PC-9 (cell line): ENCODE data around the gene ADAT3. TPM values are rescaled to one million over a fixed set of nuclear protein-coding genes. Genes with fewer than 3 reads are reported as not detected.
A peak's percentile ranks its signal among the peaks of the same experiment; 100 is the strongest.

Experiments
- BruUV-seq: library from RNA; stranded (reverse); fragments of 400-500 nt; replicated peaks from 2 replicates; lab custom pipeline; 2021; lab: Mats Ljungman, UMichigan
- CTCF ChIA-PET: fragments of 300-600 bp; sonication (Branson Sonifier 250); formaldehyde crosslinking; loops from one replicate; lab custom pipeline; 2022; ENCODE audit warnings: antibody characterized with exemption; lab: Charles Lee
- POLR2A ChIA-PET: fragments of 300-600 bp; sonication (Branson Sonifier 250); formaldehyde crosslinking; loops from one replicate; lab custom pipeline; 2022; ENCODE audit warnings: antibody characterized with exemption; ENCODE audit not compliant: unreplicated experiment; lab: Charles Lee
- DNase-seq, 2 experiments: peaks; one replicate each; pipeline versions ENCODE4 v3.0.0 to v3.0.0-alpha.2; 2015 to 2022; ENCODE audit warnings: mixed read lengths in 1 of 2
- H2AFZ ChIP-seq: fragments of 200-600 bp; sonication (generic); 2 replicates; pipeline ENCODE4 v1.8.1; 2017; ENCODE audit warnings: antibody characterized with exemption
- H3F3A ChIP-seq: fragments of 200-600 bp; sonication (generic); 2 replicates; pipeline ENCODE4 v1.8.1; 2017; ENCODE audit warnings: antibody characterized with exemption, mild to moderate bottlenecking, low read depth; ENCODE audit not compliant: insufficient read depth
- H3K27ac ChIP-seq: fragments of 200-600 bp; sonication (generic); 2 replicates; pipeline ENCODE4 v1.6.1; 2016; ENCODE audit warnings: mixed run types
- H3K27me3 ChIP-seq: fragments of 200-600 bp; sonication (generic); 2 replicates; pipeline ENCODE4 v1.6.1; 2016; ENCODE audit warnings: low read depth, mixed run types; ENCODE audit not compliant: insufficient read depth
- H3K36me3 ChIP-seq: fragments of 200-600 bp; sonication (generic); 2 replicates; pipeline ENCODE4 v1.6.1; 2016; ENCODE audit warnings: low read depth, mixed run types
- H3K4me1 ChIP-seq: fragments of 200-600 bp; sonication (generic); replicated peaks from 2 replicates; pipeline ENCODE4 v1.6.1; 2016; ENCODE audit warnings: mixed run types; ENCODE audit not compliant: insufficient read depth
- H3K4me2 ChIP-seq: fragments of 200-600 bp; sonication (generic); 2 replicates; pipeline ENCODE4 v1.6.1; 2017; ENCODE audit warnings: mixed run types
- H3K4me3 ChIP-seq: fragments of 200-600 bp; sonication (generic); 2 replicates; pipeline ENCODE4 v1.6.1; 2016; ENCODE audit warnings: mixed run types
- H3K79me2 ChIP-seq: fragments of 200-600 bp; sonication (generic); 2 replicates; pipeline ENCODE4 v1.6.1; 2017; ENCODE audit warnings: low read depth, mixed run types
- H3K9me2 ChIP-seq: fragments of 200-600 bp; sonication (generic); 2 replicates; pipeline ENCODE4 v1.8.1; 2017; ENCODE audit warnings: mild to moderate bottlenecking; ENCODE audit not compliant: insufficient read depth
- H3K9me3 ChIP-seq: fragments of 200-600 bp; sonication (generic); 2 replicates; pipeline ENCODE4 v1.8.1; 2016; ENCODE audit warnings: low read depth; ENCODE audit not compliant: insufficient read depth
- H4K20me1 ChIP-seq: fragments of 200-600 bp; sonication (generic); 2 replicates; pipeline ENCODE4 v1.8.1; 2017; ENCODE audit not compliant: insufficient read depth
- CTCF ChIP-seq: fragments of 200-600 bp; sonication (generic); conservative IDR thresholded peaks from 2 replicates; pipeline ENCODE4 v1.6.1; 2017; ENCODE audit warnings: mixed run types, antibody characterized with exemption, mild to moderate bottlenecking, moderate library complexity
- EZH2 ChIP-seq: fragments of 200-600 bp; sonication (generic); IDR thresholded peaks from 2 replicates; pipeline ENCODE4 v1.8.0; 2017; ENCODE audit warnings: antibody characterized with exemption, low read depth
- intact Hi-C: fragments of 100-400 bp; cut with micrococcal nuclease; formaldehyde crosslinking; loops from one replicate; pipeline ENCODE4 v1.10.0; 2022; ENCODE audit not compliant: unreplicated experiment
- total RNA-seq: library from RNA; stranded (reverse); gene quantifications from 2 replicates; pipeline ENCODE4 v1.2.3, GENCODE V29; 2021

Gene ADAT3
- total RNA-seq, 1 experiment from 2014 or later: 7.8 TPM

- no peaks in the 10 kb centered on the region for H3F3A ChIP-seq
- intact Hi-C loops: no loop called here
- no peaks in the 10 kb centered on the region for H3K9me2 ChIP-seq
- ChIA-PET CTCF (interaction anchor here (0.6 kb wide), 1 partner anchor 200 kb away, joined by 3 read pairs; no protein-coding TSS in a partner anchor), POLR2A (no interaction called here)
- H3K27ac ChIP-seq: no peak overlapping the region
- H2AFZ ChIP-seq: no peak overlapping the region
- H3K9me3 ChIP-seq: no peaks in the 10 kb centered on the region
- peak overlapping the region; percentile 81 for H3K4me3 ChIP-seq
- peaks cover 38% of the 10 kb centered on the region for H4K20me1 ChIP-seq
- H3K79me2 ChIP-seq: peaks cover 56% of the 10 kb centered on the region
- DNase-seq: no peak
- no TSS peak for BruUV-seq
- TF ChIP-seq CTCF (no peak), EZH2 (no peak)
- H3K4me1 ChIP-seq: peaks cover 10% of the 10 kb centered on the region; the same call in 1 of the 2 replicates
- no peaks in the 10 kb centered on the region for H3K36me3 ChIP-seq
- H3K4me2 ChIP-seq: peak overlapping the region; percentile 93
- H3K27me3 ChIP-seq: no peaks in the 10 kb centered on the region
These were observed 43.6 kb upstream of the ADAT3 start for GRCh38 chr19:1861599-1862031.

- H3K9me2 ChIP-seq: no peaks in the 10 kb centered on the region
- H4K20me1 ChIP-seq: peaks cover 38% of the 10 kb centered on the region
- ChIA-PET POLR2A (no interaction called here), CTCF (no interaction called here)
- peaks cover 55% of the 10 kb centered on the region for H3K79me2 ChIP-seq
- intact Hi-C loops: no loop called here
- BruUV-seq: no TSS peak
- H3K4me3 ChIP-seq: peak overlapping the region; percentile 81
- no peak overlapping the region for H3K27ac ChIP-seq
- TF ChIP-seq EZH2 (no peak), CTCF (no peak)
- H3K36me3 ChIP-seq: no peaks in the 10 kb centered on the region
- no peak for DNase-seq
- H3K27me3 ChIP-seq: no peaks in the 10 kb centered on the region
- H3K4me1 ChIP-seq: peaks cover 10% of the 10 kb centered on the region; the same call in 1 of the 2 replicates
- peak overlapping the region; percentile 93 for H3K4me2 ChIP-seq
- H2AFZ ChIP-seq: peak overlapping the region; percentile 55; the same call in 1 of the 2 replicates
- no peaks in the 10 kb centered on the region for H3F3A ChIP-seq
- H3K9me3 ChIP-seq: no peaks in the 10 kb centered on the region
These were observed 43.2 kb upstream of the ADAT3 start for GRCh38 chr19:1862068-1862423.

- H3K4me1 ChIP-seq: peaks cover 10% of the 10 kb centered on the region; the same call in 1 of the 2 replicates
- BruUV-seq: TSS peak; percentile 46
- no peaks in the 10 kb centered on the region for H3K36me3 ChIP-seq
- H3K4me2 ChIP-seq: peak overlapping the region; percentile 93
- H3K9me2 ChIP-seq: no peaks in the 10 kb centered on the region
- H3K9me3 ChIP-seq: no peaks in the 10 kb centered on the region
- H3K27me3 ChIP-seq: no peaks in the 10 kb centered on the region
- POLR2A ChIA-PET: no interaction called here
- CTCF ChIA-PET: no interaction called here
- H4K20me1 ChIP-seq: peaks cover 36% of the 10 kb centered on the region
- no peak for TF ChIP-seq CTCF
- TF ChIP-seq EZH2: no peak
- no peaks in the 10 kb centered on the region for H3F3A ChIP-seq
- intact Hi-C loops: no loop called here
- no peak overlapping the region for H3K27ac ChIP-seq
- peak overlapping the region; percentile 55; the same call in 1 of the 2 replicates for H2AFZ ChIP-seq
- DNase-seq: peak in 1 of 2 experiments; percentile 44
- peaks cover 49% of the 10 kb centered on the region for H3K79me2 ChIP-seq
- peak overlapping the region; percentile 81 for H3K4me3 ChIP-seq
These were observed 42.5 kb upstream of the ADAT3 start for GRCh38 chr19:1862424-1863327.
